OCI-LY3 (cell line): ENCODE data around the gene CUX1.

Experiments
- H2AFZ ChIP-seq: fragments of 200-600, 300-600 bp; shearing (Covaris generic); 2 replicates; pipeline ENCODE4 v1.6.0; 2014; ENCODE audit warnings: antibody characterized with exemption, low read depth, low read length
- H3K27ac ChIP-seq: fragments of 200-600, 300-600 bp; sonication (generic); 2 replicates; pipeline ENCODE4 v1.5.1; 2014; ENCODE audit warnings: mild to moderate bottlenecking, low read length, moderate library complexity, mixed read lengths
- H3K27me3 ChIP-seq: fragments of 200-600, 300-600 bp; sonication (generic); 2 replicates; pipeline ENCODE4 v1.6.1; 2014; ENCODE audit warnings: low read depth, low read length, mixed read lengths
- H3K36me3 ChIP-seq: fragments of 200-600, 300-600 bp; sonication (generic); replicated peaks from 2 replicates; pipeline ENCODE3; 2014; ENCODE audit warnings: low read depth, low read length, mixed read lengths
- H3K4me1 ChIP-seq: fragments of 300-600, 200-600 bp; sonication (generic); 2 replicates; pipeline ENCODE4 v1.6.1; 2014; ENCODE audit warnings: low read length, mixed read lengths
- H3K4me2 ChIP-seq: fragments of 200-600, 300-600 bp; sonication (generic); 2 replicates; pipeline ENCODE4 v1.6.1; 2014; ENCODE audit warnings: low read length, mixed read lengths
- H3K4me3 ChIP-seq: fragments of 300-600, 200-600 bp; sonication (generic); 2 replicates; pipeline ENCODE4 v1.5.1; 2014; ENCODE audit warnings: antibody characterized with exemption, mild to moderate bottlenecking, low read length, moderate library complexity
- H3K79me2 ChIP-seq: fragments of 300-600, 200-600 bp; shearing (Covaris generic); 2 replicates; pipeline ENCODE4 v1.6.1; 2014; ENCODE audit warnings: mild to moderate bottlenecking, low read length, mixed read lengths
- H3K9ac ChIP-seq: fragments of 300-600, 200-600 bp; shearing (Covaris generic); 2 replicates; pipeline ENCODE4 v1.6.0; 2014; ENCODE audit warnings: mild to moderate bottlenecking, low read length, moderate library complexity
- H3K9me3 ChIP-seq: fragments of 200-600, 300-600 bp; shearing (Covaris generic); 2 replicates; pipeline ENCODE4 v1.6.1; 2014; ENCODE audit warnings: low read length, mixed read lengths; ENCODE audit not compliant: insufficient read depth
- H4K20me1 ChIP-seq: fragments of 200-600, 300-600 bp; sonication (generic); 2 replicates; pipeline ENCODE4 v1.6.1; 2016; ENCODE audit warnings: low read length, mixed read lengths; ENCODE audit not compliant: insufficient read depth
- CTCF ChIP-seq: fragments of 200-600, 300-600 bp; sonication (generic); IDR thresholded peaks from 2 replicates; pipeline ENCODE4 v1.5.1; 2014; ENCODE audit warnings: antibody characterized with exemption, low read length, low read depth
- EZH2phosphoT487 ChIP-seq: fragments of 200-600 bp; shearing (Covaris generic); IDR thresholded peaks from 2 replicates; pipeline ENCODE4 v1.6.1; 2018; ENCODE audit warnings: antibody characterized with exemption, mixed run types, low read depth

The CUX1 gene

GRCh38 chr7:102030696-102031095, 213.3 kb downstream of the CUX1 start:
- H3K79me2 ChIP-seq: no peaks in the 10 kb centered on the region
- no peaks in the 10 kb centered on the region for H4K20me1 ChIP-seq
- H3K36me3 ChIP-seq: peaks cover 8% of the 10 kb centered on the region
- H3K9ac ChIP-seq: no peak overlapping the region
- H2AFZ ChIP-seq: no peak overlapping the region
- no peak for TF ChIP-seq EZH2phosphoT487
- no peak for TF ChIP-seq CTCF
- no peak overlapping the region for H3K27ac ChIP-seq
- no peak overlapping the region for H3K4me3 ChIP-seq
- no peaks in the 10 kb centered on the region for H3K27me3 ChIP-seq
- no peak overlapping the region for H3K4me2 ChIP-seq
- no peaks in the 10 kb centered on the region for H3K4me1 ChIP-seq
- H3K9me3 ChIP-seq: no peaks in the 10 kb centered on the region

DNA sequence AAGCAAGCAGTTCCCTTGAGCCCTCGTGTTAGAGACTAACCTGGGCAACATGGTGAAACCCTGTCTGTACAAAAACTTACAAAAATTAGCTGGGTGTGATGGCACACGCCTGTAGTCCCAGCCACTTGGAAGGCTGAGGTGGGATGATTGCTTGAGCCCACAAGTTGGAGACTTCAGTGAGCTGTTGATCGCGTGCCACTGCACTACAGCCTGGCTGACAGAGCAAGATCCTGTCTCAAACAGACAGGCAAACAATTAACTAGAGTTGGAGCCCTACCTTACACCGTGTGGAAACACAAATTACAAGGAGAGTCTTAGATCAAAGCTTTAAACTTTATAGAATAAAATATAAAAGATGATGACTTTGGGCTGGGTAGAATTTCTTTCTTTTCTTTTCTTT, 219.5 kb downstream of the CUX1 start:
- TF ChIP-seq CTCF: no peak
- TF ChIP-seq EZH2phosphoT487: no peak
- H3K27me3 ChIP-seq: no peaks in the 10 kb centered on the region
- no peak overlapping the region for H2AFZ ChIP-seq
- H4K20me1 ChIP-seq: no peaks in the 10 kb centered on the region; the same call in 1 of the 2 replicates
- no peak overlapping the region for H3K4me3 ChIP-seq
- no peaks in the 10 kb centered on the region for H3K36me3 ChIP-seq
- H3K79me2 ChIP-seq: no peaks in the 10 kb centered on the region
- H3K4me2 ChIP-seq: no peak overlapping the region
- no peaks in the 10 kb centered on the region for H3K9me3 ChIP-seq
- no peak overlapping the region for H3K9ac ChIP-seq
- H3K27ac ChIP-seq: no peak overlapping the region
- H3K4me1 ChIP-seq: no peaks in the 10 kb centered on the region

DNA sequence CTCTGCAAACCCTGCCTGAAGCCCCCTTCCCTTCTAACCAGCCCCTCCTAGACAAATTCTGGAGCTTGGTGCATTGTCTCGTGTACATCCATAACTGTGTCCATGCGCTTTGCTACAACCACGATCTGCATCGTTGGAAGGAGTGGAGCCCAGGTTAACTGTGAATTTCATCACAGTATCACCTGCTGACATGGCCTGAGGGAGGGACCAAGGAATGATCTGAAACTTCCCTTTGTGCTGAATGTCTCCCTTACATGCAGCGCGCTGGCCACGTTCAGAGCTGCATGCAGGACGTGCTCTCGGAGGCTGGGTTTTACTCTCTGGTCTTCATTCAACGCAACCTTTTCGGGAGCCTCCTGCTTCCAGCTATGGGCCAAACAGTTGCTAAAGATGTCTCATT, 222.3 kb downstream of the CUX1 start:
- no peaks in the 10 kb centered on the region for H3K27me3 ChIP-seq
- H3K9ac ChIP-seq: no peak overlapping the region
- H3K79me2 ChIP-seq: no peaks in the 10 kb centered on the region
- TF ChIP-seq CTCF (no peak), EZH2phosphoT487 (no peak)
- no peak overlapping the region for H2AFZ ChIP-seq
- H4K20me1 ChIP-seq: peaks cover 9% of the 10 kb centered on the region; the same call in 1 of the 2 replicates
- H3K9me3 ChIP-seq: no peaks in the 10 kb centered on the region
- no peak overlapping the region for H3K4me3 ChIP-seq
- H3K27ac ChIP-seq: no peak overlapping the region
- H3K4me2 ChIP-seq: no peak overlapping the region
- H3K4me1 ChIP-seq: 0 out of 2 replicates have a peak, but pooled peaks cover under 1% of the 10 kb centered on the region
- no peaks in the 10 kb centered on the region for H3K36me3 ChIP-seq

DNA sequence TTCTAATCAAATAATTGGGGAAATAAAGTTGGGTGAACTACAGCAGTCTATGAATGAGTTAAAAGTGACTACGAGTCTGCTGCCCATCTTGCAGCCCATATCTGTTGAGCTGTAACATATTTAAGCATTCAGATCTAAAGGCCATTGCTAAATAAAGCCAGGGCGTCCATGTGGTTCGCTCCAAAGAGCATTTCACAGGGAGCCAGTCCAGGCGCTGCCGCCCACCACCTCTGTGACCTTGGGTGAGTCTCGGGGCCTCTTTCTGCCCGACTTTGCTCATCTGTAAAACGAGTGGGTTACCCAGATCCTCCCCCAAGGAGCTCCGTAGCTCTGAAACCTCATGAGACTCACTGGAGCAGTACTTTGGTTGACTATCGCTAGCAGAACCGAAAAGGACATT, 223.1 kb downstream of the CUX1 start:
- Histone ChIP-seq H3K79me2 (no peaks in the 10 kb centered on the region), H2AFZ (no peak overlapping the region)

More for the DNA sequence above, 223.1 kb downstream of the CUX1 start:
- no peaks in the 10 kb centered on the region for H3K27me3 ChIP-seq
- H3K4me1 ChIP-seq: peaks cover 9% of the 10 kb centered on the region
- H4K20me1 ChIP-seq: peaks cover 14% of the 10 kb centered on the region; the same call in 1 of the 2 replicates
- no peak overlapping the region for H3K4me2 ChIP-seq
- H3K9me3 ChIP-seq: no peaks in the 10 kb centered on the region
- H3K9ac ChIP-seq: no peak overlapping the region
- no peak overlapping the region for H3K4me3 ChIP-seq
- H3K36me3 ChIP-seq: no peaks in the 10 kb centered on the region
- TF ChIP-seq EZH2phosphoT487: no peak
- no peak for TF ChIP-seq CTCF
- no peak overlapping the region for H3K27ac ChIP-seq
